Jurkat, Clone E6-1 (cell line): ENCODE measurements around the gene SLC38A11.

ENCODE experiments used
- DNase-seq: peaks from one replicate; pipeline ENCODE4 v3.0.0-alpha.2; 2011; ENCODE audit warnings: low read depth, low spot score
- H3K4me3 ChIP-seq: 2 replicates; pipeline ENCODE4 v1.5.1; 2011; ENCODE audit warnings: mild to moderate bottlenecking, low read length, control low read depth, moderate library complexity

Gene SLC38A11

DNA sequence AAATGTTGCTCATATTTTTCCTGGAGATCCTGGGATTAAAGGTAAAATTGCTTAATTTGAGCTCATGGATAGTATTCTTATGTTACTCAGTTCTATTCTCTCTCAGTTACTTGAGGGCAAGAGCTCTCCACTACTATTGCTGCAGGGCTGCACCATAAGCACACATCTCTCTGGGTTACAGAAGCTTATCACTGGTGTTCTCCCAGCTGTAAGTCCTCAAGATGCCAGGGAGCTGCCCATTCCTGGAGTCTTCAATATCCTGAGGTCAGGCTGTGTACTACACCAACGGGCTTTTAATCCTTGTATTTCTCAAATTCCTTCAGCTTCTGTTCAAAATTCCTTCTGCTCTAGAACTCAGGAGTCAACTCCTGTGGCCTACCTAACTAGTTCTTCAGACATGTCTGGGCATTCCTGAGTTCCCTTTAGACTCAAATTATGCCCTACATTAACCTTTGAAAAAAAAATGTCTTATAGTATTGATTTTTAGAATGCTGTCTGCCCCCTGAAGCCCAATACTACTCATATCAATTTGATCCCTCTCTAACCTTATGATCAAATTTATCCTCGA is 96.0 kb downstream of the SLC38A11 start:
- DNase-seq: no peak
- H3K4me3 ChIP-seq: no peak overlapping the region

DNA sequence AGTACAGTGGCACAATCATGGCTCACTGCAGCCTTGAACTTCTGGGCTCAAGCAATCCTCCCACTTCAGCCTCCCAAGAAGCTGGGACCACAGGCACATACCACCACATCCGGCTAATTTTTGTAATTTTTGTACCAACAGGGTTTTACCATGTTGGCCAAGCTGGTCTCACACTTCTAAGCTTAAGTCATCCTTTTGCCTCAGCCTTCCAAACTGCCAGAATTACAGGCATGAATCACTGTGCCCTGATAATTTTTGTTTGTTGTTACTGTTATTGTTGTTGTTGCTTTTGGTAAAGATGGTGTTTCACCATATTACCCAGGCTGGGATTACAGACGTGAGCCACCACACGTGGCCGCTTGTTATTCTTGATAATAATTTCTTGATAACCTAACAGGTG is 103.2 kb downstream of the SLC38A11 start:
- H3K4me3 ChIP-seq: no peak overlapping the region

DNA sequence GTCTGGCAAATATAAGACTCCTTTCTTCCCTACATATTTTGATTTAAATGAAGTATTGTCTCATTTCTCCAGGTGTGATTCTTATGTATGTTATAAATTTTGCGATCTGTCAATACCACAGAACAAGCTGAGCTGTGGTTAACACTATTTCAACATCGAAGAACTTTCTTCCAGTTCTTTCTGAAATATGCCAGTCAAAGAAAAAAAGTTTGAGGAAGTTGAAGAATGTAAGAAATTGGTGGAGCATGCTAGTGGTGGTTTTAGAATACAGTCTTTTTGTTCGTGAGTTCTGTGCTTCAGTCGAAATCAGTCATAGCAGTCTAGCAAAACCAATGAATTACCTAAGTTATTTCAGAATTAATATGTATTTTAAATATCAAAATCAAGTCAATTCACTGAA is 105.1 kb downstream of the SLC38A11 start:
- DNase-seq: no peak
- H3K4me3 ChIP-seq: no peak overlapping the region

More for the DNA sequence above, 103.2 kb downstream of the SLC38A11 start:
- no peak for DNase-seq

DNA sequence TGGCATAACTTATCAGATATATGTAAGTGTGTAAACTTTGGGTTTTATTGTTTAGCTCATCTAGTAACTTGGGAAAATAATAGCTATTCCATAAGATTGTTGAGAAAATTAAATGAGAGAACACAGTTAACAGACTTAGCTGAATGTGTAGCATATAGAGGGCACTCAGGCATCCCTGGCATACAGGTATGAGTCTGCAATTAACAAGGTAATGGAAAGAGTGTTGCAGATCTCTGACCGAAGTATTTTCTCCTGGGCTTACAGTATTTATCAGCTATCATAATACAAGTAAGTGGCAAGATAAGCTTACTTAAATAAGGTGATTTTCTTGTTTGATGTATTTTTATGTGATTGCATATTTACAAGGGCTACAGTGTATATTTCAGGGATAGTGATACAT is 105.8 kb downstream of the SLC38A11 start:
- DNase-seq: no peak
- H3K4me3 ChIP-seq: no peak overlapping the region

- H3K4me3 ChIP-seq: no peak overlapping the region
- no peak for DNase-seq
These were observed 107.2 kb downstream of the SLC38A11 start for GRCh38 chr2:164847981-164848741.

DNA sequence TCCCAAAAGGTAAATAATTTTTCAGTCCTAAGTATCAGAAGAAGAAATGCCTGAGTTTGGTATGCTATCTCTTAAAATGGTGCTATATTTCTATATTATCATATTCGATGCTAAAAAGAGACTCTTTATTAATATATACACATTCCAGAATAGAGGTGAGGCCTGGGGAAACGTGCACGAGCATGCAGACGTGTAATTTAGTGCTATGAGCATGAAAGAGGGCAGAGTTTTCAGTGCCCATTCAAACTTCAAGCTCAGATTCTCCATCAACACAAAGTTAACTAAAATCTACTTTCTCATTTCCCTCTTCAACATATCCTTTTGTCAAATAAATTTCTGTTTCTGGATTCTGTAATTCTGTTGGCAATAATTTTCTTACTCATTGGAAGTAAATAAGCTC is 108.0 kb downstream of the SLC38A11 start:
- no peak for DNase-seq
- no peak overlapping the region for H3K4me3 ChIP-seq

DNA sequence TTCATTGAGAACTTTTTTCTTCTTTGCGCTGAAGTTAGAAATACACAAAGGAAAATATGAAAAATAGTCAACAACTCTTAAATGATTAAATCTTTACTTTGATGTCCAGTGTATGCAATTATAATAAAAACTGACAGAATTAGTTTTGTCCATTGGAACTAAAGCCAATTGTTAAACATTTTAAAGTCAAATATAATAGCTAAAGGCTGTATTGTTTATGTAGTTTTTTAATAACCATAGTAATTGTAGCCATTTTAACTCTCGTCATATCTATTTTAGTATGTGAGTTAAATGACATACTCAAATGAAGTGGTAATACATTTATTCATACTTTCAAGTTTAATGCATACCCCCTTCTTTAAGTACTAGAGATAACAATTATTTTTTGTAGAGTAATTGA is 109.0 kb downstream of the SLC38A11 start:
- DNase-seq: no peak

More for the DNA sequence above, 109.0 kb downstream of the SLC38A11 start:
- no peak overlapping the region for H3K4me3 ChIP-seq
